Motor neuron (in vitro differentiated cells): ENCODE measurements around the gene PDE8A. TPM values are rescaled to one million over a fixed set of nuclear protein-coding genes. Genes with fewer than 3 reads are reported as not detected.

Source experiments
- ATAC-seq, 8 experiments: fragments of 200-7000 bp; cut with Tn5 transposase; replicated peaks in 6 of 8; 2 replicates each; pipeline ENCODE4 v1.8.0; 2021; ENCODE audit warnings: mild to moderate bottlenecking in 8 of 8, moderate library complexity in 8 of 8
- H3K27ac ChIP-seq, 2 donors: fragments of 250-450 bp; sonication (Bioruptor Pico); 2 replicates each; pipeline ENCODE4 v1.9.0; 2021; ENCODE audit warnings: antibody characterized with exemption in 2 of 2, mild to moderate bottlenecking in 2 of 2, moderate library complexity in 1 of 2
- H3K4me1 ChIP-seq, 2 donors: fragments of 250-450 bp; sonication (Bioruptor Pico); replicated peaks in 1 of 2; 2 replicates each; pipeline ENCODE4 v1.6.1; 2021; ENCODE audit warnings: antibody characterized with exemption in 2 of 2, mild to moderate bottlenecking in 2 of 2, moderate library complexity in 1 of 2
- H3K4me3 ChIP-seq, 5 donors: fragments of 250-450 bp; sonication (Bioruptor Pico); 2 replicates each; pipeline ENCODE4 v1.9.0; 2021; ENCODE audit warnings: antibody characterized with exemption in 5 of 5, mild to moderate bottlenecking in 5 of 5, moderate library complexity in 4 of 5
- WGBS, 10 experiments: fragments of 450-650 bp; shearing (Covaris generic); methylation state at CpG; one replicate each; pipeline ENCODE4 v1.0.0; 2022; 5-methylcytosine and 5-hydroxymethylcytosine counted together
- in situ Hi-C, 9 experiments: fragments of 400-800 bp; cut with MboI; loops; one replicate each; pipeline ENCODE4 v1.15.0; 2021; ENCODE audit warnings: low sequenced_read_pairs in 9 of 9, low pct_unique_long_range_greater_than_20kb in 2 of 9; ENCODE audit not compliant: unreplicated experiment in 9 of 9
- total RNA-seq, 8 experiments: library from RNA; unstranded; fragments of 300-600 nt; gene quantifications; 2 replicates each; pipeline versions ENCODE4 v1.2.3 to v1.2.4, GENCODE V29; 2022

The PDE8A gene
- total RNA-seq, 8 experiments from 2014 or later = 6.2 to 81.4 (median 28.2) TPM

DNA sequence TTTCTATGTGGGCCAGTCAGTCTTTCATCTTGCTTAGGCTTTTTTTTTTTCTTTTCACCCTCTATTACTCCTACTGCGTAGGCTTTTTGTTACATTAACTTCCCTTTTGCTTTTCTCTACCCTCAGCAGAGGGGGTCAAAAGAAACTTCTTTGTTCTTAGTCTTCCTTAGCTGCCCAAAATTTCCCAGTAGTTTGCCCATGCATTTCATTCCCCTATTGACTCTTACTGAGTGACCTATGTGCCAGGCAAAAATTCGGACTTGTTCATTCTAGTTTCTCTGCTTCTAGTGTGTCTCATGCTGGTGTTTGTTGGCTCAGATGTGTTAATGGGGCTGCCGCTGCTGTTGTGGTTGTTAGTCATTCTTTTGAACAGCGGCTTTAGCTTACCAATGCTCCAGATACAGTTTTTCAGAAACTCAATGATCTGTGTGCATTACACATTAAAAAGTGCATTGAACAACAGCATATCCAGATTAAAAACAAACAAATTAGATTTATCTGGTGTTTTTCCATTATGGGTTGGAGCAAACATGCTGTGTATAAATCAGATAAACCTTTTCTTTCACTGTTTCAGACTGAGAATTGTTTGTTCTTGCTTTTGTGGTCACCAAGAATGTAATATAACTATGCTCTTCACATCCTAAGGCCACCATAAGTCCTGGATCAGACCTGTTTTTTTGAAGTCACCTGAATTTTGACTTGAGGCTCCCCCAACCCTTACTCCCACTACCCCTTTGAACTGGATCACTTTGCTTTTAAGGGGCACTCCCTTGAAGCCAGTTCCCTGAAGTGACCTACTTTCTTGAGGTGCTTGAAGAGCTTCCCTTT, 43.1 kb downstream of the PDE8A start:
- in situ Hi-C loops = no loop called here
- no peaks in the 10 kb centered on the region for H3K4me1 ChIP-seq
- 22 to 69% (median 41%) methylated on average over 2 to 4 of the region's 4 CpGs; no CpG with 5 or more reads in 1 of the 10 experiments for WGBS, 10 experiments
- H3K27ac ChIP-seq = no peak overlapping the region
- peak in 4 of 8 experiments; percentile 57 to 91 (median 75) for ATAC-seq
- H3K4me3 ChIP-seq = no peak overlapping the region

GRCh38 chr15:85025516-85026251, 44.0 kb downstream of the PDE8A start:
- Histone ChIP-seq H3K27ac (no peak overlapping the region), H3K4me1 (peaks cover 0 to 2% of the 10 kb centered on the region in 2 donors), H3K4me3 (no peak overlapping the region)
- in situ Hi-C loops = no loop called here
- 40 to 100% (median 77%) methylated on average over 1 to 4 of the region's 4 CpGs for WGBS, 10 experiments
- peak in 3 of 8 experiments; percentile 31 to 62 (median 39) for ATAC-seq

- 45 to 100% (median 86%) methylated on average over 1 to 2 of the region's 2 CpGs; no CpG with 5 or more reads in 1 of the 10 experiments for WGBS, 10 experiments
- peaks cover 0 to 2% of the 10 kb centered on the region in 2 donors for H3K4me1 ChIP-seq
- no peak overlapping the region for H3K27ac ChIP-seq
- no peak overlapping the region for H3K4me3 ChIP-seq
- no peak for ATAC-seq
- in situ Hi-C loops = no loop called here
Measured at GRCh38 chr15:85026304-85027032, 44.8 kb downstream of the PDE8A start.

GRCh38 chr15:85027033-85027380, 45.4 kb downstream of the PDE8A start:
- H3K4me3 ChIP-seq = no peak overlapping the region
- H3K27ac ChIP-seq = no peak overlapping the region
- in situ Hi-C loops = no loop called here
- ATAC-seq = no peak
- H3K4me1 ChIP-seq = peaks cover 0 to 2% of the 10 kb centered on the region in 2 donors

GRCh38 chr15:85027421-85027820, 45.8 kb downstream of the PDE8A start:
- in situ Hi-C loops = no loop called here

DNA sequence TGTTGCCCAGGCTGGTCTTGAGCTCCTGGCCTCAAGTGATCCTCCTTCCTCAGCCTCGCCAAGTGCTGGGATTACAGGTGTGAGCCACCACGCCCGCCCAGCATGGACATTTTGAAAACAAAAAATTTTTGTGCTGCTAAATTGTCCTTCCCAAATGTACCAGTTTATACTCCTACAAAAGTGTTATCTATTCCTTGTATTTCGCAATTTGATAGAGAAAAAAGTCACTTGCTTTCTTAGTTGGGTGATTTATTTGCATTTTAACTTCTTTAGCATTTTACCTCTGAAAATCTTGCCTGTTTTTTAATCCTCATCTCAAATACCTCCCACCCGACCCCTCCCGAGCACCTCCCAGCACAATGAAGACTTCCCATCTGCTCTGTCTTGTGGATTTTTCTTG, 46.8 kb downstream of the PDE8A start:
- WGBS, 10 experiments = 70 to 100% (median 95%) methylated on average over 1 to 5 of the region's 6 CpGs
- no peak overlapping the region for H3K4me3 ChIP-seq
- peaks cover 0 to 2% of the 10 kb centered on the region in 2 donors for H3K4me1 ChIP-seq
- H3K27ac ChIP-seq = no peak overlapping the region
- in situ Hi-C loops = no loop called here
- ATAC-seq = no peak

More at GRCh38 chr15:85027421-85027820, 45.8 kb downstream of the PDE8A start:
- Histone ChIP-seq H3K4me3 (no peak overlapping the region), H3K4me1 (peaks cover 0 to 2% of the 10 kb centered on the region in 2 donors), H3K27ac (no peak overlapping the region)
- no peak for ATAC-seq
- 49 to 100% (median 84%) methylated on average over 1 to 4 of the region's 4 CpGs; no CpG with 5 or more reads in 1 of the 10 experiments for WGBS, 10 experiments

DNA sequence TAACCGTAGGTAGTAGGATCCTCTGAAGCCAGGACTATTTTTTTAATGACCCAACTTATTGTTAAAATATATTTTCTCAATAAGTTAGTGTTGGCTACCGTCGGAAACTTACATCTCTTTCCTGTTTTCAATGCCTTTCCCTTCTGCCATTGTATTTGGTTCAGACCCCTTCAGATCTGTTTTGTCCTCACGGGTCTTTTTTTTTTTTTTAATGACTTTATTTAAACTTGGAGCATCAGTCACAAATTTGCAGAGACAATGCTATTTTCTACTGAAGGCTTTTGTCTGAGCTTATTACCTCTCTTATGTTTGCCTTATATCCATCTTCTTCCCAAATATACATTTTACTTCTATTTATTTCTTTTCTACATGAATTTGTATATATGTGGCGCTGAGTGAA, 47.6 kb downstream of the PDE8A start:
- ATAC-seq = no peak
- Histone ChIP-seq H3K4me1 (peaks cover 0 to 2% of the 10 kb centered on the region in 2 donors), H3K4me3 (no peak overlapping the region), H3K27ac (no peak overlapping the region)
- WGBS, 10 experiments = 71 to 100% (median 88%) methylated on average over 1 to 5 of the region's 5 CpGs
- in situ Hi-C loops = no loop called here

DNA sequence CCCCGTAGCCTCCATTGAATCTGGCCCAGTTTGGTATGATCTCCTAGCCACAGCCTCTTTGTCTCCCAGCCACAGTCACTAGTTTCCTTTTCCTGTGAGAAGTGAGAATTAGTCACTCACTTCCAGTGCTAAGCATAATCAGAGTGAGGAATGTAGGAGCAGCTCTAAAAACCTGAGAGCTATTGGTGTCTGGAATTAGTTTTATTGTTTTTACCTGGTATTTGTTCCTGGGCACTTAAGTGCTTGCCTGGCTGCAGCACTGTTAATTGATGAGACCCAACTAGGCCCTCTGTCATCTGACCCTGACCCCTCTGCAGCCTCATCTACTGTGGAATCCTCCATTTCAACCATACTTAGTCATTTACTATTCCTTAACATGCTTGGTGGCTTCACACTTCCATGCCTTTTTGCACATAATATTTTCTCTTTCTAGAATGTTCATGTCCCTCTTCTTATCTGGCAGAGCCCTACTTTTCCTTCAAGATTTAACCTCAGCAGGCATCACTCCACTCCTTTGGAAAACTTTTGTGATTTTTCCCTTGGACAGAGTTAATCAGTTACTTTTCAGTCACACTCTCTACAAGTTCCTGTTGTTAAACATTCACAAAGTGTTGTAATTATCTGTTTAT, 48.8 kb downstream of the PDE8A start:
- no peak overlapping the region for H3K27ac ChIP-seq
- WGBS, 10 experiments = 88 to 100% methylated on average over 1 of the region's 1 CpG; no CpG with 5 or more reads in 8 of the 10 experiments
- in situ Hi-C loops = no loop called here
- H3K4me1 ChIP-seq = peaks cover 0 to 2% of the 10 kb centered on the region in 2 donors
- peak in 4 of 8 experiments; percentile 10 to 67 (median 33) for ATAC-seq
- no peak overlapping the region for H3K4me3 ChIP-seq

GRCh38 chr15:85031086-85031943, 49.7 kb downstream of the PDE8A start:
- Histone ChIP-seq H3K4me3 (no peak overlapping the region), H3K27ac (no peak overlapping the region), H3K4me1 (peaks cover 0 to 2% of the 10 kb centered on the region in 2 donors)
- in situ Hi-C loops = no loop called here
- 70 to 100% (median 82%) methylated on average over 2 to 6 of the region's 6 CpGs; no CpG with 5 or more reads in 3 of the 10 experiments for WGBS, 10 experiments
- ATAC-seq = no peak

GRCh38 chr15:85031944-85032558, 50.4 kb downstream of the PDE8A start:
- peaks cover 0 to 2% of the 10 kb centered on the region in 2 donors for H3K4me1 ChIP-seq
- in situ Hi-C loops = no loop called here
- WGBS, 10 experiments = 60 to 100% (median 67%) methylated on average over 1 to 2 of the region's 2 CpGs; no CpG with 5 or more reads in 5 of the 10 experiments
- H3K27ac ChIP-seq = no peak overlapping the region
- ATAC-seq = no peak
- H3K4me3 ChIP-seq = no peak overlapping the region

GRCh38 chr15:85033148-85033547, 51.5 kb downstream of the PDE8A start:
- ATAC-seq = peak in 3 of 8 experiments; percentile 30 to 39 (median 38)
- peaks cover 0 to 2% of the 10 kb centered on the region in 2 donors for H3K4me1 ChIP-seq
- in situ Hi-C loops = no loop called here

More at GRCh38 chr15:85033148-85033547, 51.5 kb downstream of the PDE8A start:
- Histone ChIP-seq H3K27ac (no peak overlapping the region), H3K4me3 (no peak overlapping the region)
- 0 to 84% (median 74%) methylated on average over 1 of the region's 1 CpG; no CpG with 5 or more reads in 4 of the 10 experiments for WGBS, 10 experiments
